Hepatocyte (in vitro differentiated cells): ENCODE measurements around the gene FAM89B. TPM values are rescaled to one million over a fixed set of nuclear protein-coding genes. Genes with fewer than 3 reads are reported as not detected.

Experiments
- DNase-seq: peaks from one replicate; pipeline ENCODE4 v3.0.0-alpha.2; 2016; ENCODE audit warnings: low spot score
- H2AFZ ChIP-seq: fragments of 200-600 bp; sonication (generic); 2 replicates; pipeline ENCODE4 v1.6.0; 2016; ENCODE audit warnings: antibody characterized with exemption, mild to moderate bottlenecking
- H3K27ac ChIP-seq: fragments of 200-600 bp; sonication (generic); 2 replicates; pipeline ENCODE4 v1.5.1; 2016; ENCODE audit warnings: mild to moderate bottlenecking
- H3K27me3 ChIP-seq: fragments of 200-600 bp; sonication (generic); 2 replicates; pipeline ENCODE4 v1.6.1; 2016
- H3K36me3 ChIP-seq: fragments of 200-600 bp; sonication (generic); replicated peaks from 2 replicates; pipeline ENCODE4 v1.5.1; 2016; ENCODE audit warnings: low read depth; ENCODE audit not compliant: insufficient read depth
- H3K4me1 ChIP-seq: fragments of 200-600 bp; sonication (generic); 2 replicates; pipeline ENCODE4 v1.5.1; 2016; ENCODE audit warnings: mild to moderate bottlenecking, moderate library complexity; ENCODE audit not compliant: insufficient read depth
- H3K4me2 ChIP-seq: fragments of 200-600 bp; sonication (generic); 2 replicates; pipeline ENCODE4 v1.6.0; 2016
- H3K4me3 ChIP-seq: fragments of 200-600 bp; sonication (generic); 2 replicates; pipeline ENCODE4 v1.5.1; 2016; ENCODE audit warnings: mild to moderate bottlenecking
- H3K79me2 ChIP-seq: fragments of 200-600 bp; sonication (generic); 2 replicates; pipeline ENCODE4 v1.6.0; 2017; ENCODE audit warnings: mild to moderate bottlenecking
- H3K9me2 ChIP-seq: fragments of 200-600 bp; sonication (generic); replicated peaks from 2 replicates; pipeline ENCODE4 v1.6.0; 2017; ENCODE audit warnings: mild to moderate bottlenecking; ENCODE audit not compliant: insufficient read depth
- H3K9me3 ChIP-seq: fragments of 200-600 bp; sonication (generic); 2 replicates; pipeline ENCODE4 v1.5.1; 2016; ENCODE audit warnings: low read depth, mild to moderate bottlenecking
- H4K20me1 ChIP-seq: fragments of 200-600 bp; sonication (generic); 2 replicates; pipeline ENCODE4 v1.6.0; 2016; ENCODE audit warnings: mild to moderate bottlenecking; ENCODE audit not compliant: insufficient read depth, poor library complexity, severe bottlenecking
- EZH2 ChIP-seq: fragments of 200-600 bp; sonication (generic); IDR thresholded peaks from 2 replicates; pipeline ENCODE4 v1.6.1; 2016; ENCODE audit warnings: antibody characterized with exemption, mild to moderate bottlenecking, borderline replicate concordance
- EZH2phosphoT487 ChIP-seq: fragments of 200-600 bp; sonication (generic); IDR thresholded peaks from one replicate; pipeline ENCODE4 v1.6.1; 2018; ENCODE audit warnings: antibody characterized with exemption, mild to moderate bottlenecking, low read depth, moderate library complexity; ENCODE audit not compliant: unreplicated experiment, severe bottlenecking
- WGBS: methylation state at CpG from one replicate; pipeline ENCODE4 v1.1.6; 2016; ENCODE audit warnings: low lambda C conversion rate; ENCODE audit errors: missing lambda C conversion rate; 5-methylcytosine and 5-hydroxymethylcytosine counted together
- polyA plus RNA-seq: library from polyadenylated mRNA; unstranded; fragments of >200 nt; fragmentation: Nextera tagmentation; extraction: Ambion mirVana; gene quantifications from 2 replicates; pipeline ENCODE4 v1.2.1, GENCODE V29; 2016
- total RNA-seq: library from RNA; depleted of rRNA; stranded (reverse); fragments of >200 nt; gene quantifications from 2 replicates; pipeline ENCODE4 v1.2.3, GENCODE V29; 2014
- TF ChIP-seq, protein P1 (sequence below): fragments of 200-600 bp; sonication (generic); IDR thresholded peaks from 2 replicates; pipeline ENCODE4 v1.5.1; 2016; ENCODE audit warnings: antibody characterized with exemption, mild to moderate bottlenecking; ENCODE audit not compliant: poor library complexity

The FAM89B gene
- total and polyA plus RNA-seq, 2 experiments from 2014 or later, result 34.1 to 112 TPM

DNA sequence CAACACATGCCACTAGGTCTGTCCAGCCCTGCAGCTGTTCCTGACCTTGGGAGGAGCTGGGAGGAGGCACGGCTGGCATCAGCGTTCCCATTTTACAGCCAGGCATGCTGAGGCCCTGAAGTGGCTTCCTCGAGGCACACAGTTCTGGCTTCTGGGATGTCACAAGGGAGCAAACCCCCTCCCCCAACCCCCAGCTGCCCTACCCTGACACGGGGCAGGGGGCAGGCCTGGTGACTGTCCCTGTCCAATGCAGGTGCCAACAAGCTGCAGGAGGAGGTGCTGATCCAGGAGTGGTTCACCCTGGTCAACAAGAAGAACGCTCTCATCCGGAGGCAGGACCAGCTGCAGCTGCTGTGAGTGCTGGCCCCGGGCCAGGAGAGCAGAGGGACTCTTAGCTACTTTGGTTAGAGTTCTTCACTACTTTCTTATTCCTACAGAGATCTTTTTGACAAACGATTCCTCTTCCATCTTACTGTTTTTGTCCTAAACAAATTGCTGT, 18.0 kb downstream of the FAM89B start:
- no peak overlapping the region for H3K4me3 ChIP-seq
- H3K79me2 ChIP-seq, result no peaks in the 10 kb centered on the region
- no peaks in the 10 kb centered on the region for H4K20me1 ChIP-seq
- H2AFZ ChIP-seq, result no peak overlapping the region
- WGBS, result 87% methylated on average over 7 of the region's 8 CpGs
- H3K4me2 ChIP-seq, result no peak overlapping the region
- no peaks in the 10 kb centered on the region for H3K9me2 ChIP-seq
- H3K4me1 ChIP-seq, result peaks cover 13% of the 10 kb centered on the region
- TF ChIP-seq EZH2phosphoT487, result no peak
- TF ChIP-seq, protein P1, sequence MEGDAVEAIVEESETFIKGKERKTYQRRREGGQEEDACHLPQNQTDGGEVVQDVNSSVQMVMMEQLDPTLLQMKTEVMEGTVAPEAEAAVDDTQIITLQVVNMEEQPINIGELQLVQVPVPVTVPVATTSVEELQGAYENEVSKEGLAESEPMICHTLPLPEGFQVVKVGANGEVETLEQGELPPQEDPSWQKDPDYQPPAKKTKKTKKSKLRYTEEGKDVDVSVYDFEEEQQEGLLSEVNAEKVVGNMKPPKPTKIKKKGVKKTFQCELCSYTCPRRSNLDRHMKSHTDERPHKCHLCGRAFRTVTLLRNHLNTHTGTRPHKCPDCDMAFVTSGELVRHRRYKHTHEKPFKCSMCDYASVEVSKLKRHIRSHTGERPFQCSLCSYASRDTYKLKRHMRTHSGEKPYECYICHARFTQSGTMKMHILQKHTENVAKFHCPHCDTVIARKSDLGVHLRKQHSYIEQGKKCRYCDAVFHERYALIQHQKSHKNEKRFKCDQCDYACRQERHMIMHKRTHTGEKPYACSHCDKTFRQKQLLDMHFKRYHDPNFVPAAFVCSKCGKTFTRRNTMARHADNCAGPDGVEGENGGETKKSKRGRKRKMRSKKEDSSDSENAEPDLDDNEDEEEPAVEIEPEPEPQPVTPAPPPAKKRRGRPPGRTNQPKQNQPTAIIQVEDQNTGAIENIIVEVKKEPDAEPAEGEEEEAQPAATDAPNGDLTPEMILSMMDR, result no peak
- no peak for TF ChIP-seq EZH2
- no peaks in the 10 kb centered on the region for H3K36me3 ChIP-seq
- H3K9me3 ChIP-seq, result no peaks in the 10 kb centered on the region
- DNase-seq, result no peak
- no peaks in the 10 kb centered on the region for H3K27me3 ChIP-seq
- no peak overlapping the region for H3K27ac ChIP-seq

GRCh38 chr11:65591939-65592857, 19.9 kb downstream of the FAM89B start:
- DNase-seq, result peak; percentile 70
- H4K20me1 ChIP-seq, result no peaks in the 10 kb centered on the region
- no peaks in the 10 kb centered on the region for H3K36me3 ChIP-seq
- no peaks in the 10 kb centered on the region for H3K79me2 ChIP-seq
- WGBS, result 14% methylated on average over 68 of the region's 106 CpGs
- peaks cover 13% of the 10 kb centered on the region for H3K4me1 ChIP-seq
- H3K4me2 ChIP-seq, result peak overlapping the region; percentile 75
- TF ChIP-seq EZH2phosphoT487, result no peak
- TF ChIP-seq, protein P1, result peak; percentile 26
- no peaks in the 10 kb centered on the region for H3K9me3 ChIP-seq
- peak overlapping the region; percentile 21 for H2AFZ ChIP-seq
- H3K27ac ChIP-seq, result no peak overlapping the region
- H3K4me3 ChIP-seq, result peak overlapping the region; percentile 16
- no peaks in the 10 kb centered on the region for H3K27me3 ChIP-seq
- no peaks in the 10 kb centered on the region for H3K9me2 ChIP-seq

DNA sequence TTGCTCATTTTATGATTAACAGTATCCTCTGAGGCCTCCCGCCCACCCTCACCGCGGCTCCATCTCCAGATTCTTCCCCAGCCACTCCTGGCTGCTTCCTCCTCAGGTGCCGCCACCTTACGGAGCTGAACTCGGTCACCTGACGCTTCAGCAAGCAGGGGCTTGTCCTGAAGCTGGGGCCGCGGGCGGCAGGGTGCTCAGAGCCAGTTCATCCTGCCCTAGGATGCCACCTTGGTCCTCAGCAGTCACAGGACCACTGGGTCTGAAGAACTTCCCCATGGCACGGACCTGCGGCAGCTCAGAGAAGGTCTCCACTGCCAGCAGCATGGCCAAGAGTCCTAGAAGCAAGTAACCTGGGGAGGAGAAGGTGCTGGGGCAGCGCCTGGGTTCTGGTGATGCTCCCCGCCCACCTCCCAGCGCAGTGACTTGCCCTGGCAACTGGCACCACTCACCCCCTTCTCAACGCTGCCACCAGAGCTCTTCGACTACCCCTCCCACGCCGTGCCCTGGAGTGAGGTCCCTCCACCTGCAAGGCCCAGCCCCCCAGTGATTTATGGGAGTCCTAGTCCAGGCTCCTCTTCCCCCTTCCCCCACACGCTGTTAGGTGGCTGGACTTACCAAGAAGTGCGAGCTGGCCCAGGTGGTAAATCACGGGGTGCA, 20.6 kb downstream of the FAM89B start:
- no peak for DNase-seq
- Histone ChIP-seq H2AFZ (no peak overlapping the region), H3K9me2 (no peaks in the 10 kb centered on the region), H3K4me1 (peaks cover 13% of the 10 kb centered on the region), H3K9me3 (no peaks in the 10 kb centered on the region), H3K36me3 (no peaks in the 10 kb centered on the region), H3K27me3 (no peaks in the 10 kb centered on the region), H3K4me2 (peak overlapping the region; percentile 75), H3K79me2 (no peaks in the 10 kb centered on the region), H4K20me1 (no peaks in the 10 kb centered on the region), H3K27ac (no peak overlapping the region), H3K4me3 (no peak overlapping the region)
- TF ChIP-seq, protein P1, result no peak
- TF ChIP-seq EZH2, result no peak
- no peak for TF ChIP-seq EZH2phosphoT487
- WGBS, result 75% methylated on average over 22 of the region's 22 CpGs
